Nephron (organoid): Measurements from ENCODE around the gene MTARC2.

ENCODE experiments used
- H3K27ac Mint-ChIP-seq, 3 experiments: 2 replicates each; pipeline ENCODE4 v1.8.0; 2020; ENCODE audit warnings: mixed read lengths in 3 of 3, mild to moderate bottlenecking in 2 of 3, moderate library complexity in 1 of 3
- H3K27me3 Mint-ChIP-seq: 2 replicates; pipeline ENCODE4 v1.8.0; 2021; ENCODE audit warnings: low read depth, mild to moderate bottlenecking, moderate library complexity, mixed read lengths
- H3K36me3 Mint-ChIP-seq: 2 replicates; pipeline ENCODE4 v1.8.0; 2020; ENCODE audit warnings: low read depth, mixed read lengths
- H3K4me1 Mint-ChIP-seq: 2 replicates; pipeline ENCODE4 v1.8.0; 2020; ENCODE audit warnings: mixed read lengths
- H3K4me3 Mint-ChIP-seq, 3 experiments: 2 replicates each; pipeline ENCODE4 v1.8.0; 2020; ENCODE audit warnings: mild to moderate bottlenecking in 3 of 3, mixed read lengths in 3 of 3, moderate library complexity in 2 of 3
- H3K9me3 Mint-ChIP-seq: 2 replicates; pipeline ENCODE4 v1.8.0; 2020; ENCODE audit warnings: mixed read lengths
- TF ChIP-seq, protein P1 (sequence below), 3 experiments: fragments of 200-600 bp; sonication (generic); IDR thresholded peaks; one replicate each; pipeline ENCODE4 v1.5.0; 2021; ENCODE audit warnings: antibody characterized with exemption in 3 of 3; ENCODE audit not compliant: unreplicated experiment in 3 of 3

MTARC2 gene

DNA sequence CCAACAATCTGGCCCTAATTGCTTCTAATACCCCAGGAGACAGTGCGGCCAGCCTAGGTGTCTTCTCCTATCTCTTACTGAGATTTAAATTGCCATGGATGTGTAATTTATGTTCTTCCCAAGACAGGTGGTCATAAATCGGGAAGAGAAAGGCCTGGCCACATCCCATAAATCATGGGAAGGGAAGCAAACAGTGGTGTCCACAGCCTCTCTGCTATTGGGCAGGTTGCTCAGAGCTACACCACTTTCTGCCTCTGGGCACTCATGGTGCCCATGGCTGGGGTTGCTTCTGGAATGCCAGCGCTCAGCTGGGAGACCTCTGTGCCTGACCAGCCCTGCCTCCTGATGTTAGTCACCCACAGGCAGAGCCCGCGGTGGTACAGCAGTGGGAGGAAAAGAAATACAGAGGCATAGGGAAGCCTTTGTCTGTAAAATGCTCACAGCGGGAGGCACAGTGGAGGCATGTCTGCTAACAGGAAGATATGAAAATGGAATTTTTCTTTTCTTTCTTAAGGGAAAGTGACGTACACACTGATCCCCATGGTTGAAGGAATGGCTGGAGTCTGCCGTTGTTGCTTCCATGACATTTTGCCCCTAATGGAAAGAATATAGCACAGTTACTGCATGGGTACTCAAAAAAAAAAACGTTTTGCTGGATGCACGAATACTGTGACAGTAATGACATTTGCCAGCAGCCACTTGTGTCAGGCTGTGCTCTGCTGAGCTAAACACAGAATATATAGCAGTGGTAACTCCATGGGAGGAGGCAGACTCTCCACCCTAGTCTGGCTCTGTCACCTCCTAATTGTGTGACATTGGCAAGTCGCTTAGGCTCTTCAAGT is 60.4 kb downstream of the MTARC2 start:
- no peaks in the 10 kb centered on the region for H3K9me3 Mint-ChIP-seq

DNA sequence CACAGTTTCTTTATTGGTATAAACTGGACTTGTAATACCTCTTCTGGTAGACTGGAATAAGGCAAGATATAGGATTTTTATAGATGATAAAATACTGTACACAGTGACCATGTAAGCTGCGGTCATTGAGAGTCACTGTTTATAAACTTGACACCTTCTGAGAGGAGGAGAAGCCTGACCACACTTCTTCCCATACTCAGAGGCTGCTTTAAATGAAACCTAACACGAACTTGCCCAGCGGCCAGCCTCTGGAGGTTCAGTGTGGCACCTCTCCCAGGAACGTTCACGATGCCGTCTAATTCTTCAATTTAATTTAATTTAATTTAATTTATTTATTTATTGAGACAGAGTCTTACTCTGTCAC is 61.0 kb downstream of the MTARC2 start:
- Mint-ChIP-seq H3K9me3 (no peaks in the 10 kb centered on the region), H3K36me3 (peaks cover 21% of the 10 kb centered on the region), H3K27me3 (peaks cover 42% of the 10 kb centered on the region), H3K4me1 (peaks cover 30% of the 10 kb centered on the region), H3K27ac (no peak overlapping the region), H3K4me3 (no peak overlapping the region)
- TF ChIP-seq, protein P1, sequence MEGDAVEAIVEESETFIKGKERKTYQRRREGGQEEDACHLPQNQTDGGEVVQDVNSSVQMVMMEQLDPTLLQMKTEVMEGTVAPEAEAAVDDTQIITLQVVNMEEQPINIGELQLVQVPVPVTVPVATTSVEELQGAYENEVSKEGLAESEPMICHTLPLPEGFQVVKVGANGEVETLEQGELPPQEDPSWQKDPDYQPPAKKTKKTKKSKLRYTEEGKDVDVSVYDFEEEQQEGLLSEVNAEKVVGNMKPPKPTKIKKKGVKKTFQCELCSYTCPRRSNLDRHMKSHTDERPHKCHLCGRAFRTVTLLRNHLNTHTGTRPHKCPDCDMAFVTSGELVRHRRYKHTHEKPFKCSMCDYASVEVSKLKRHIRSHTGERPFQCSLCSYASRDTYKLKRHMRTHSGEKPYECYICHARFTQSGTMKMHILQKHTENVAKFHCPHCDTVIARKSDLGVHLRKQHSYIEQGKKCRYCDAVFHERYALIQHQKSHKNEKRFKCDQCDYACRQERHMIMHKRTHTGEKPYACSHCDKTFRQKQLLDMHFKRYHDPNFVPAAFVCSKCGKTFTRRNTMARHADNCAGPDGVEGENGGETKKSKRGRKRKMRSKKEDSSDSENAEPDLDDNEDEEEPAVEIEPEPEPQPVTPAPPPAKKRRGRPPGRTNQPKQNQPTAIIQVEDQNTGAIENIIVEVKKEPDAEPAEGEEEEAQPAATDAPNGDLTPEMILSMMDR (IDR thresholded peaks at IDR 0.05; ENCODE audit: unreplicated experiment in 3 of 3) = no peak

More for the DNA sequence above, 60.4 kb downstream of the MTARC2 start:
- Mint-ChIP-seq H3K4me3 (no peak overlapping the region), H3K27ac (no peak overlapping the region), H3K4me1 (peaks cover 30% of the 10 kb centered on the region), H3K36me3 (peaks cover 21% of the 10 kb centered on the region), H3K27me3 (peaks cover 44% of the 10 kb centered on the region)
- TF ChIP-seq, protein P1 (IDR thresholded peaks at IDR 0.05; ENCODE audit: unreplicated experiment in 3 of 3) = no peak

DNA sequence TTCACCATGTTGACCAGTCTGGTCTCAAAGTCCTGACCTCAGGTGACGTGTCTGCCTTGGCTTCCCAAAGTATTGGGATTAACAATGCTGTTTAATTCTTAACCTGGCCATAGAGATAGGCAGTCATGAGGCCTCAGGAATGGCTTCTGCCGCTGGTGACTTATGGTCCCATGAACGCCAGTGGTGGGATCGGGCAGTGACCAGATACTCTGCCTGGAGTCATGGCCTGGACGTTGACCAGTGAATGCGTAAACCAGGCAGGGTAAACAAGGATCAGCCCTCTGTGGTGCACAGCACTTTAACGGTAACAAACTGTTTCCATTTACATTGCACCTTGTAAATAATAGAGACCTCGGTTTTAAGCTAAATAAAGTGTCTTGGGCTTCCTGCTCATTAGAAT is 61.6 kb downstream of the MTARC2 start:
- H3K4me3 Mint-ChIP-seq = peak overlapping the region in 1 of 3 experiments; percentile 65

DNA sequence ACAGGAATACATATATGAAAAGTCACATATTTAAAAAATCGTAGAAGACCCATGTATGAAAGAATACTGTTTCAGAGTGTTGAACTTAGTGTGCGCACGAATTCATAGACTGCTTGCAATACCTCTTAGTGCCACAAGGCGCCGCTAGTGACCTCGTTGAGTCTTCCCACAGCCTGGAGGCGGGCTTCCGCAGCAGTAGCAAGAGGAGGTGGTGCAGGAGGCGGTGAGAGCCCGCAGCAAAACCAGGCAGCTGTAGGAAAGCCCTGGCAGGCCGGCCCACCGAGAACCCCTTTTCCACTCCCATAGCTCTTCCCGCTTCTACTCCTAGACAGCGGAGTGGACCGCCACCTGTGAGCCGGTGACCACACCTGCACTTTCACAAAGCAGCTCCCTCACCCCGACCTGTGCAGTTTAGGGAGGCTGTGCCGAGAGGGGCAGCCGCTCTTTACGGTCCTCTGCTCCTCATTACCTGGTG is 62.1 kb downstream of the MTARC2 start:
- H3K9me3 Mint-ChIP-seq = no peaks in the 10 kb centered on the region
- H3K4me1 Mint-ChIP-seq = peaks cover 30% of the 10 kb centered on the region
- TF ChIP-seq, protein P1 (IDR thresholded peaks at IDR 0.05; ENCODE audit: unreplicated experiment in 3 of 3) = peak; percentile 93 to 98 (median 95)
- peaks cover 43% of the 10 kb centered on the region for H3K27me3 Mint-ChIP-seq
- H3K4me3 Mint-ChIP-seq = peak overlapping the region; percentile 65 to 74 (median 67)
- H3K27ac Mint-ChIP-seq = no peak overlapping the region
- peaks cover 18% of the 10 kb centered on the region for H3K36me3 Mint-ChIP-seq

More for the DNA sequence above, 61.6 kb downstream of the MTARC2 start:
- no peaks in the 10 kb centered on the region for H3K9me3 Mint-ChIP-seq
- no peak overlapping the region for H3K27ac Mint-ChIP-seq
- peaks cover 21% of the 10 kb centered on the region for H3K36me3 Mint-ChIP-seq
- peaks cover 30% of the 10 kb centered on the region for H3K4me1 Mint-ChIP-seq
- TF ChIP-seq, protein P1 (IDR thresholded peaks at IDR 0.05; ENCODE audit: unreplicated experiment in 3 of 3) = no peak
- peaks cover 43% of the 10 kb centered on the region for H3K27me3 Mint-ChIP-seq

DNA sequence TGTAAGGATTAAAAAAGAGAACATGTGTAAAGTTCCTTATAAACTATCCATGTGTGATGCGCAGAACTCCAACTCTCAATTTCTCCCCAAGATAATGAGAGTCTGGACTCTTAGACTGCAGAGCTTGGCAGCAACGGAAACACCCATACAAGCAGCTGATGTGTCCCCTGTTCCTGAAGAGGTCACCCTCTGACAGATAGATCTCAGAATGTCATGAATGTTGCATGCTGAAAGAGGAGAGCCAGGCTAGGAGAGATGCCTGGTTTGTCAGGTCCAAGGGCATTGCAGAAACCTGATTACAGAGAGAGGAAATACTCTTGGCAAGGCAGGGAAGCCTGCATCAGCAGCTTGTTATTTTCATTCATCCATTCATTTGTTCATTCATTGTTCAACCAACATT is 62.8 kb downstream of the MTARC2 start:
- TF ChIP-seq, protein P1 (IDR thresholded peaks at IDR 0.05; ENCODE audit: unreplicated experiment in 3 of 3) = no peak
- H3K4me3 Mint-ChIP-seq = peak overlapping the region in 1 of 3 experiments; percentile 74
- H3K4me1 Mint-ChIP-seq = peaks cover 30% of the 10 kb centered on the region
- H3K27ac Mint-ChIP-seq = no peak overlapping the region
- peaks cover 17% of the 10 kb centered on the region for H3K36me3 Mint-ChIP-seq
- peaks cover 43% of the 10 kb centered on the region for H3K27me3 Mint-ChIP-seq
- no peaks in the 10 kb centered on the region for H3K9me3 Mint-ChIP-seq
